Left hindlimb (tissue), 1 donor: ENCODE data around the gene CDKAL1.
A peak's percentile ranks its signal among the peaks of the same experiment; 100 is the strongest.
"Not testable (repeated sequence)": the region's sequence is repeated elsewhere in the genome, so short reads cannot be mapped to it uniquely, and the experiment has no call there.

Experiments
- DNase-seq: peaks from one replicate; pipeline ENCODE4 v3.0.0-alpha.2; 2018

The CDKAL1 gene

GRCh38 chr6:21240709-21241108, 706.5 kb downstream of the CDKAL1 start:
- DNase-seq: no peak

- no peak for DNase-seq
Measured at GRCh38 chr6:21241231-21242130, 707.2 kb downstream of the CDKAL1 start.

GRCh38 chr6:21244897-21245470, 710.7 kb downstream of the CDKAL1 start:
- no peak for DNase-seq

- no peak for DNase-seq
Measured at GRCh38 chr6:21245488-21245887, 711.2 kb downstream of the CDKAL1 start.

GRCh38 chr6:21246075-21246474, 711.8 kb downstream of the CDKAL1 start:
- DNase-seq: no peak

GRCh38 chr6:21254460-21254859, 720.2 kb downstream of the CDKAL1 start:
- not testable (repeated sequence) for DNase-seq

GRCh38 chr6:21256197-21256596, 721.9 kb downstream of the CDKAL1 start:
- DNase-seq: no peak

GRCh38 chr6:21257125-21257524, 722.9 kb downstream of the CDKAL1 start:
- no peak for DNase-seq

GRCh38 chr6:21258665-21259064, 724.4 kb downstream of the CDKAL1 start:
- DNase-seq: no peak

- DNase-seq: no peak
Measured at GRCh38 chr6:21259660-21260059, 725.4 kb downstream of the CDKAL1 start.

GRCh38 chr6:21262504-21262903, 728.2 kb downstream of the CDKAL1 start:
- no peak for DNase-seq

GRCh38 chr6:21263531-21264287, 729.5 kb downstream of the CDKAL1 start:
- peak; percentile 61 for DNase-seq

- no peak for DNase-seq
Measured at GRCh38 chr6:21264288-21265033, 730.2 kb downstream of the CDKAL1 start.

GRCh38 chr6:21265034-21265729, 730.9 kb downstream of the CDKAL1 start:
- no peak for DNase-seq

- DNase-seq: no peak
Measured at GRCh38 chr6:21265730-21266044, 731.4 kb downstream of the CDKAL1 start.

- no peak for DNase-seq
Measured at GRCh38 chr6:21270636-21271201, 736.5 kb downstream of the CDKAL1 start.

- no peak for DNase-seq
Measured at GRCh38 chr6:21271428-21272155, 737.3 kb downstream of the CDKAL1 start.

GRCh38 chr6:21273451-21273850, 739.2 kb downstream of the CDKAL1 start:
- no peak for DNase-seq

- DNase-seq: no peak
Measured at GRCh38 chr6:21274851-21275250, 740.6 kb downstream of the CDKAL1 start.

GRCh38 chr6:21277601-21278374, 743.5 kb downstream of the CDKAL1 start:
- no peak for DNase-seq

- no peak for DNase-seq
Measured at GRCh38 chr6:21278375-21278745, 744.1 kb downstream of the CDKAL1 start.
